Stimulated activated CD8-positive, alpha-beta memory T cell treated with anti-CD3 and anti-CD28 coated beads, Interleukin-12 subunit alpha, Interleukin-12 subunit beta, amount 100 ng/mL, for 1 hour (primary cell): ENCODE measurements around the gene HYI.
A peak's percentile ranks its signal among the peaks of the same experiment; 100 is the strongest.
"Not testable (repeated sequence)": the region's sequence is repeated elsewhere in the genome, so short reads cannot be mapped to it uniquely, and the experiment has no call there.

ENCODE experiments used
- DNase-seq: peaks from one replicate; pipeline ENCODE4 v3.0.0-alpha.2; 2020; ENCODE audit warnings: low read depth

The HYI gene

GRCh38 chr1:43453442-43454269 is at the start of gene HYI:
Gene HYI, minus strand, starts transcription at chr1:43453931. Its CDS starts 138 bp downstream, at chr1:43453793.
- peak; percentile 25 for DNase-seq

DNA sequence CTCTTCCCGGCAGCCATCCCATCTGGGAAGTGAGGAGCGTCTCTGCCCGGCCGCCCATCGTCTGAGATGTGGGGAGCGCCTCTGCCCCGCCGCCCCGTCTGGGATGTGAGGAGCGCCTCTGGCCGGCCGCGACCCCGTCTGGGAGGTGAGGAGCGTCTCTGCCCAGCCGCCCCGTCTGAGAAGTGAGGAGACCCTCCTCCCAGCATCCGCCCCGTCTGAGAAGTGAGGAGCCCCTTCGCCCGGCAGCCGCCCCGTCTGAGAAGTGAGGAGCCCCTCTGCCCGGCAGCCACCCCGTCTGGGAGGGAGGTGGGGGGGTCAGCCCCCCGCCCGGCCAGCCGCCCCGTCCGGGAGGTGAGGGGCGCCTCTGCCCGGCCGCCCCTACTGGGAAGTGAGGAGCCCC is 48.1 kb upstream of the HYI start:
- DNase-seq: not testable (repeated sequence)

- DNase-seq: no peak
Observed at GRCh38 chr1:43499898-43500297, 46.2 kb upstream of the HYI start.

DNA sequence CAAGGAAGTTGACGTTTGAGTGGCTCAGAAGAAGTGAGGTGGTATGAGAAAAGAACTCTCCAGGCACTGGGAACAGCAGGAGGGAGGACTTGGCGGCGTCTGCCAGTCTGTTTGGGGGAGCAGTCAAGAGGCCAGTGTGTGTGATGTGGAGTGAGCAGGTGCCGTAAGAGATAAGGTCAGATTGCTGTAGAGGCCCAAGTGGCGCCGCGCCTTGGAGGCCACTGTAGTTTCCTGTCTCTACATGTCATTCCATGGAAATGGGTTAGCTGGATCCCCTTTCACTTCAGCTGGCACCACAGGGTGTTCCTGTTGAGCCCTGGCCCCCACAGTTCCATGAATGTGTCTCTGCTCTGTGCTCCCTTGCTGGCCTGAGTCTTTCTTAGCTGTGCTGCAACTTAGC is 41.5 kb upstream of the HYI start:
- no peak for DNase-seq

- DNase-seq: no peak
Observed at GRCh38 chr1:43493661-43494450, 40.1 kb upstream of the HYI start.

DNA sequence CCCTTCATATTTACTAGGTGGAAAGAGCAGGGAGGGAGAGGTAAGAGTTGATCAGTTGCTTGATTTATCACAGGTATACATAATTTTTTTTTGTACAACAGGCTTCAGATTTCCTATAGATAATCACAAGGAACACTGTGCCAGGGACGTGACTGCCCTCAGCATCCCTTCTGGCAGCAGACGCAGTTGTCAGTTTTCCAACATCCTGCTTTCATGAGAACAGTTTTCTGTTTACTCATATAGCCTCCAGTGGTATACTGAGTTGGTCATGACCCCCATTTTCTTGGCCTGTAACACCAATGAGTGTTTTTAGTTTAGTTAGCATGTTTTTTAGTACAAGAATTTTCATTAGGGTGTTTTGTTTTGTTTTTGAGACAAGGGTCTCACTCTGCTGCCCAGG is 39.1 kb upstream of the HYI start:
- DNase-seq: no peak

- no peak for DNase-seq
Observed at GRCh38 chr1:43491061-43491460, 37.3 kb upstream of the HYI start.

DNA sequence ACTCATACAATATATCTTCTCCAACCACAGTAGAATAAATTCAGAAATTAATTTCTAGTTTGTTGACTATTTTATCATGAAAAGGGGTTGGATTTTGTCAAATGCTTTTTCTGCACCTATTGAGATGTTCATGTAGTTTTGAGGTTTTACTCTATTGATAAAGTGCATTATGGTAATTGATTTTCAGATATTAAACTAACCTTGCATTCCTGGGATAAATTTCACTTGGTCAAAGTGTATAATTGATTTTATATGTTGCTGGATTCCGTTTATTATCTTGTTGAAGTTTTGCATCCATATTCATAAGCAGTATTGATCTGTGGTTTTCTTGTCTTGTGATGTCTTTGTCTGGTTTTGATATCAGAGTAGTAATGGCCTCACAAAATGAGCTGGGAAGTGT is 34.4 kb upstream of the HYI start:
- no peak for DNase-seq

DNA sequence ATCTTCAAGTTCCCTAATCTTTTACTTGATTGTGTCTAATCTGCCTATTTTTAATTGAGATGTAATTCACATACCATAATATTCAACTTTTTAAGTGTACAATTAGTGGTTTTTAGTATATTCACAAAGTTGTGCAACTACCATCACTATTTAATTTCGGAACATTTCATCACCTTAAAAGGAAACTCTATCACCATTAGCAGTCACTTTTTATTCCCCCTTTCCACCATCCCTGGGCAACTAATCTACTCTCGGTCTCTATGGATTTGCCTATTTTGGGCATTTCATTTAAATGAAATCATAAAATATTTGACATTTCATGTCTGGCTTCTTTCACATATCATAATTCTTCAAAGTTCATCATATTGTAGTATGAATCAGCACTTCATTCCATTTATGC is 30.6 kb upstream of the HYI start:
- no peak for DNase-seq

DNA sequence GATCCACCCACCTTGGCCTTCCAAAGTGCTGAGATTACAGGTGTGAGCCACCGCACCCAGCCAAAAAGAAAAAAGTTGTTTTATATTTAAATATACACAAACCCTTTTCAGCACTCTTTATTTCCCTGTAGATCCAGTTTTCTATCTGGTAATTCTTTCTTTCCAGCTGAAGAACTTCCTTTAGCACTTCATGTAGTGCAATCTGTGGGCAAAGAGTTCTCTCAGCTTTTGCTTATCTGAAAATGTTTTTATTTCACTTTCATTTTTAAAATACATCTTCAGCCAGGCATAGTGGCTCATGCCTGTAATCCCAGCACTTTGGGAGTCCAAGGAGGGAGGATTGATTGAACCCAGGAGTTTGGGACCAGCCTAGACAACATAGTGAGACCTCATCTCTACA is 28.5 kb upstream of the HYI start:
- no peak for DNase-seq

- no peak for DNase-seq
Observed at GRCh38 chr1:43481491-43481890, 27.8 kb upstream of the HYI start.

- no peak for DNase-seq
Observed at GRCh38 chr1:43479414-43479813, 25.7 kb upstream of the HYI start.

DNA sequence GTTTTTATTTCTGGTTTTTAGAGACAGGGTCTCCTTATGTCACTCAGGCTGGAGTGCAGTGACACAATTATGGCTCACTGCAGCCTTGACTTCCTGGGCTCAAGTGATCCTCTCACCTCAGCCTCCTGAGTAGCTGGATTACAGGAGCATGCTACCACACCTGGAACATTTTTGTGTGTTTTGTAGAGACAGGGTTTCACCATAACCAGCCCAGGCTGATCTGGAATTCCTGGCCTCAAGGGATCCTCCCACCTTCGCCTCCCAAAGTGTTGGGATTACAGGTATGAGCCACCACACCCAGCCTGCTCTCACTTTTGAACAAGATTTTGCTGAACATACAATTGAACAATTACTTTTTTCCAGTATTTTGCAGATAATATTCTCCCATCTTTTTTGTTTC is 24.0 kb upstream of the HYI start:
- no peak for DNase-seq

DNA sequence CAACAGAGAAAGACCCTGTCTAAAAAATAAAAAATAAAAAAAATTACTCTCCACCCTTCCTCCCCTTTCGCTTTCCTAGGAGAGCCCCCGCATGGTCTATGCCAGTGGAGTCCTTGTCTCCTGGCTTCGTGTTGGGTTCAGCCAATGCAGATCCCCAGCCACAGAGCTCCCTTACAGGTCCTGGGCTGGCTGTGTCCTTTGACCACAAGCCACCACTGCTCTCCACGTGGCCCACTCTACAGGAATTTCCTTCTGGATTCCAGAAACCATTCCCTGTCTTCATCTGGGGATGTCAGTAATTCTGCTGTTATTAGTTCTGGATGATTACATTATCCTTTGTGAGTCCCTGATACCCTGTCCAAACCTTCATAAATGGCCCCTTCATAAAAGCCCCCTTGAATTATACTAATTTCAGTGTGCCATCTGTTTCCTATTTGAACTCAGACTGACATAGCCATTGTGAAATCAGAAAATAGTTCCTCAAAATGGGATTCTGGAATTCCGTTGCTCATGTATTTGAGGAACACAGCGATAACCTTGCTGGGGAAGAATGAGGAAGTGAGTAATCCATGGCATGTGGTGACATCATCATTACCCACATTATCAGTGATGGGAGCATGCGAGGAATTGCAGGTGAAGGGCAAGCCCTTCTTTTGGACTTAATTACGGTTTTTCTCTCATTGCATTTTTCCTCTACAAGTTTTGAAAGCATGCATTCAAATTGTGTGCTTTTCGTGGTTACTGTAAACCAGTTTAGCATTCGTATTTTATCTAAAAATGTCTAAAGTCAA is 22.1 kb upstream of the HYI start:
- not testable (repeated sequence) for DNase-seq

GRCh38 chr1:43473463-43473862 is 19.7 kb upstream of the HYI start:
- no peak for DNase-seq

DNA sequence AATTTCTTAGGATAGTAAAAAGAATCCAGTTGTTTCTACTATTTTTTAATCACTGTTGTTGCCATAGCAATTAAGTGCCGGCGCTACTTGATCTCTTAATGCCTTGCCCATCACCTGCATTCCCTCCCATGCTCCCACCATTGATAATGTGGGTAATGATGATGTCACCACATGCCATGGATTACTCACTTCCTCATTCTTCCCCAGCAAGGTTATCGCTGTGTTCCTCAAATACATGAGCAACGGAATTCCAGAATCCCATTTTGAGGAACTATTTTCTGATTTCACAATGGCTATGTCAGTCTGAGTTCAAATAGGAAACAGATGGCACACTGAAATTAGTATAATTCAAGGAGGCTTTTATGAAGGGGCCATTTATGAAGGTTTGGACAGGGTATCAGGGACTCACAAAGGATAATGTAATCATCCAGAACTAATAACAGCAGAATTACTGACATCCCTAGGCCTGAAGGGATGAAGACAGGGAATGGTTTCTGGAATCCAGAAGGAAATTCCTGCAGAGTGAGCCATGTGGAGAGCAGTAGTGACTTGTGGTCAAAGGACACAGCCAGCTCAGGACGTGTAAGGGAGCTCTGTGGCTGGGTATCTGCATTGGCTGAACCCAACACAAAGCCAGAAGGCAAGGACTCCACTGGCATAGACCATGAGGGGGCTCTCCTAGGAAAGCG is 18.9 kb upstream of the HYI start:
- not testable (repeated sequence) for DNase-seq

- DNase-seq: no peak
Observed at GRCh38 chr1:43472087-43472462, 18.3 kb upstream of the HYI start.

DNA sequence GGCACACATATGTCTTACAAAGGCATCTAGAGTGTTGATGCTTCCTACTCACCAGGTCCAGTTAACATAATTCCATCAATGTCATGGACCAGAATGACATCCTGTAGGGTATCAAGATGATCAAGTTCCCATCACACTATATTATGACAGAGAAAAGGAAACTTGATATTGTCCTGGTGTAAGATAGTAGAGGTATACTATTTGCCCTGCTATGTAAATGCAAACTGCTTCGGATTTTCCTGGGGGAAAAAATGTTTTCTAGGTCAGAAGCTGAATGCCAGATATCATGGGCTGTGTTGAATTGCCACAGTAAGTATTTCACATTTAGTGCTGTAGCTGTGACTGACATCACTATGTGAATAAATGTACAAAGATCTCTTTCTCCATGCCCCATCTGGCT is 16.2 kb upstream of the HYI start:
- no peak for DNase-seq

GRCh38 chr1:43468414-43468813 is 14.7 kb upstream of the HYI start:
- no peak for DNase-seq

- no peak for DNase-seq
Observed at GRCh38 chr1:43466403-43466802, 12.7 kb upstream of the HYI start.

DNA sequence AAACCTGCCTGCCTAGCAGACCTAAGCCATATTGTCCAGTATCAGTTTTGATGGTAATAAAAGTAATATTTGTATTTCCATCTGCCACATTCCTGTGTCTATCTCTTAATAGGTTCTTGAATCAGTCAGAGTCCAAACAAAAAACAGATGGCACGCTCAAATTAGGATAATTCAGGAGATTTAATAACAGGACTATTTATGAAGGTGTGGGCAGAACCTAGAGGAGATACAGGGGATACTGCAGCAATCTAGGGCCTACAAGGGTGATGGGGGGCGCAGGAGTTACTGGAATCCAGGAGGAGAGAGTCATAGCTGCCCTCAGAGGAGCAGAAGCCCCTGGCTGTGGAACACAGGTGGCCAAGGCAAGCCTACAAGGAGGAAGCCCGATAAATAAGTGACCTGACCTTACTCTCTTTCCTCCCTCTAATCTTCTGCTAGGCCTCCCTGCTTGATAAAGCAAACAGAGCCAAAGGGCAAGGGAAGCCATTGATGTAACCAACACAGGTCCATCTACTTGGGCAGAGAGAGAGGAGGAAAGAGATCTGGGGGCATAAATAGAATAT is 11.9 kb upstream of the HYI start:
- no peak for DNase-seq
